NCI-H748 (cell line): Measurements from ENCODE around the gene S100A5.

ENCODE experiments used
- DNase-seq: peaks from one replicate; lab custom pipeline; 2025; ENCODE audit not compliant: unreplicated experiment; lab: John Stamatoyannopoulos, UW

Gene S100A5

DNA sequence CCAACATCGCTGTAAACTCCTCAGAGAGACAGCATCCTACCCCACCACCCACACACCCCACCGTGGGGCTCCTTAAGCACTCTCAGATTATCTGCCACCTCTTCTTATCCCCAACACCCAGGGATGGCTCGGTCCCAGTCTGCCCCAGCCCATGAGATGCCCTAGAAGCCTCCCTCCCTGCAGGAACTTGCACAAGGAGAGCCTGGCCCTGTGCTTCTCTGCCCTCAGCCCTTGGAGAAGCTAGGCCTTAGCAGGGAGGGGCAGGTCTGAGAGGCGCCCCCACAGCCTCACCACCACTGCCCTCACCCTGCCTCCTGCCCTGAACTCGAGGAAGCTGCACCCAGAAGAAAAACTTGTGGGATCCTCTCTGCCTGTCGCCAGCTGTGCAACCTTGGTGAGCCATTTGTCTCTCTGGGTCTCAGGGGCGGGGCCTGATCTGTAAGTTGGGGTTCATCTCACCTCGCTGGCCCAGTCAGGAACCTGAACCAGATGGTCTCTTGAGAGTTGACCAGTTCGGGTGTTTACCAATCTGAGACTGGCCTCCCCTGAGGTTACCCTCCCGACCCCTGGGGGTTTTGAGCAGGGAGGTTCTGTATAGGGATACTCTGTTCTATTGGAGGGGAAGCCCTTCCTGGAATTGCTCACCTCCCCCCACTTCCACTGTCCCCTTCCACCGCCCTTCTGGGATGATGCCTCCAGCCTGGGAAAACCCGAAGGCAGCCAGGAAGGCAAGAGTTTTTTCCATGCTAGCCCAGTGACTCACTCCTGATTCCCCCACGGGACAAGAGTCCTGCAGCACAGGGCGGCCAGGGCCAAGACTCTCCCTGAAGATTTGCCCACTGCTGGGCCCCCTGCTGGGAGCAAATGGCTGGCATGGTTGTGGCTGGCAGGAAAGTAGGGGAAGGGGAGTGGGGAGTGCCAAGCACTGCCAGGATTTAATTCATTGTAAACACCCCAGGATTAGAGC, 8.3 kb upstream of the S100A5 start, which contains the start of gene S100A3:
S100A3 (minus strand) TSS at position 537 of the 967 bp plus-strand sequence. CDS start 773 bp downstream, outside the sequence.
- DNase-seq = no peak

DNA sequence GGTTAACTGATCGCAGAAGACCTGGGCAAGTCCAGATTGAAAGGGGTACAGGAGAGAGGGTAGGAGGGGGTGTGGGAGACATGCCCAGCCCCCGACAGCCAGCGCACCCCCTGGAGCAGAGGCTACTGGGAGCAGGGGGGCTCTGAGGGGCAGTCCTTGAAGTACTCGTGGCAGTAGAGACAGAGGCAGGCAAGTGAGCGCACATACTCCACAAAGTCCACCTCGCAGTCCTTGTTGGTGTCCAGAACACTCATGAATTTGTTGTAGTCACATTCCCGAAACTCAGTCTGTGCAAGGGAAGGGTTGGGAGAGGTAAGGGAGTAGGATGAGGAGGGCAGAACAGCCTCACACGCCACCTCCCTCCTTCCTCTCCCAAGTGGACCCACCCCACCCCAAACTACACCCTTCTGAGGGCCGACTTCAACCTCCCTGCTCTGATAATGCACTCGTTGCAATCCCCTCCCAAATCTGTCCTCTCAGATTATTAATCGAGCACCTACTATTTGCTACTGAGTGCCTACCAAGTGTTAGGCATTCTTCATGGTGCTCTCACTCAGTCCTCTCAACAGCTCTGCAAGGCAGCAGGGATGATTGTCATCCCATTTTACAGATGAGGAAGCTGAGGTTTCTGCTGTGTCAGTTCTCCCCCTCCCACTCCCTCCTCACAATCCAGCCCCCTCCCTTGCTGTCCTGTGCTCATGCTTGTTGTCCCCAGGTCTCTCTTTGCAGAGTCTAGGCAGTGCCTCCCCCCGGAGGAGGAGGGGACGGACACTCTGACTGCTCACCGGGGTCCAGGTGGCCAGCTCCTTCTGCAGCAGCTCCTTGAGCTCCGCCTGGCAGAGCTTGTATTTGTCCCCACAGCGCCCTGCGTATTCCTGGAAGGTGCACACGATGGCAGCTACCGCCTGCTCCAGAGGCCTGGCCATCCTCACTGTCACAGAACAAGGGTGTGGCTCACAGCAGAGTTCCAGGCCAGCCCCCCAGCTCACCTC, 7.1 kb upstream of the S100A5 start:
- DNase-seq = no peak

DNA sequence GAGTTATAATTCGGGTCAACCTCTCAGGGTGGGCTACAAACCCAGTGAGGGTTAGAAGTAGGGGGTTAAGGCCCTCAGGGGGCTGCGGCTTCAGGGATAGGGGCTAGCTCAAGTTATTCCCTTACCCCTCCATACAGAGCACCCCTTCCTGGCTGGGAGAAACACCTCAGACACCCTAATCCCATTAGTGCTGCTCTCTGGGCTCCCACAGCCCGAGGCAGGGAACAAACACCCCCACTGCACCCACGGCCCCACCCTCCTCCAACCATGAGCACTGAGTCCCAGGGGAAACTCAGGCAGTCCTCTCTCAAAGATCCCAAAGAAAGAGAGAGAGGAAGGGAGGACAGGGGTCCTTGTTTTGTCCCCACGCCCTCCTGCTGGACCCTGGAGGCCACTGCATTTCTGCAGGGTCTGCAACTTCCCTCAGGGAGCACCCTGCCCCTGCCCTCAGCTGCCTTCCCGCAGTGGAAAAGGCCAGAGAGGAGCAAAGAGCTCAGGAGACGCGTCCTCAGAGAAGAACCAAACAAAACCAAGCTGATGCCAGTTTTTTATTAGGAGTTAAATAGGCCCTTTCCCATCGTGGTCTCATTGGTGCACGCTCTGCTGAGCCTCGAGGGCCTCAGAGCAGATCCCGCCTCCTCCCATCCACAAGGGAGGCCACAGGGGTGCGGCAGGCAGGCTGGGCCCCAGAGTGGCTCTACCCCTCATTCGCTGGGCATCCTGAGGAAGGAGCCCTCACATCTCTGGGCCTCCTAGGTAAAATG, 6.2 kb upstream of the S100A5 start:
- no peak for DNase-seq

DNA sequence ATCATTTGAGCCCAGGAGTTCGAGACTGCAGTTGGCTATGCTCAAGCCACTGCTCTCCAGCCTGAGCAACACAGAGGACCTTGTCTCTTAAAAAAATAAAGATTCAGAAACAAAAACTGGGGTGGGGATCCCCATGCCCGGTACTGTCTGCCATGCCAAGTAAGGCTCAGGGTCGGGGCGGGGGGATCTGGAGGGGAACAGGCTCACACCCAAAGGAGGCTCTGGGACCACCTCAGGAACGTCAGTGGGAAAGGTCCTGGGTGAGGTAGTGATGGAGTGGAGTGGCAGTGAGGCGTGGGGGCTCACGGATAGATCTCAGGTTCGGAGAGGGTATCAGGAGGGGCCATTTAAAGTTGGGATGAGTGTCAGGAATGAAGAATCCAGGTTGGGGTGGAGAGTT, 5.6 kb upstream of the S100A5 start:
- DNase-seq = no peak

DNA sequence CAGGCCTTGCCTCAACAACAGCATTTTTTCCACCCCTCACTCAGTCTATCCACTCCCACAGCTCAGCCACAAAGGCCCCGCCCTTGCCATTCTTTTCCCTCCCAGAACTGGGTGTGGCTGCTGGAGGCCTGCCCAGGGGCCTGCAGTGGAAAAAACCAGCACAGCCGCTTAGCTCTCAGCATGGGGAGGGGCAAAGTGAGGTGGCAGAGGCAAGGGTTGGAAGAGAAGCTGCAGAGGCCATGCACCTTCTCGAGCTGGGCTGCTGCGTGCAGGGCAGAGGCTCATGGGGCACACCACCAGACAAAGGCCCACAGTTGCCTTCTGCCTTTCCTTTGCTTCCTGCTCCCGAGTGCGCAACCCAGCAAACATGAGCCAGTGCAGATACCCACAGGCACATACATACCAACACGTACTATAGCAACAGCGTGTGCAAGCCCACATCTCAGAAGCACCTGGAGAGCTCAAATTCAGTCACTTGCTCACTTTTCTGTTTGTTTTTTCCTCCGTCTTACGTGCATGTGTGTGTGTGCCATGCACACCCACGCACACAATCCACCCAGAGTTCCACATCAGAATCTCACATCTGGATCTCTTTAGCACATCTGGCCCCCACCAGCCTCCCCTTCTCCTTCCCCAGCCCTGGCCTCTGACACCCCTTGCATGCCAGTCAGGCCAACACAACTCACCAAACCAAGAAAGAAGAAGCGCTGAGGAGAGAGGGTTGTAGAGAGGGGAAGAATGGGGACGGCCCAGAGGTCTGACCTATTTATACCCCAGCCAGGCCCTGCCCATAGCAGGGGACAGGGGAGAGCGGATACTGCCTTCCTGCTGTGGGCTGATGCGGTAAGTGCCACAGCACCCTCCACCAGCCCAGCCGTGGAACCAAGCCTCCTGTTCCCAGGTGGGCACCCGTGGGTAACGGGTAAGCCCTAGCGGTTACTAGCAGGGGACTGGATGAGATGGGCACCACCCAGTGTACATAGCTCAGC, 4.6 kb upstream of the S100A5 start, which contains the start of gene S100A4:
S100A4 (minus strand) TSS at position 740 of the 989 bp plus-strand sequence. CDS start 1,012 bp downstream, outside the sequence.
- peak; percentile 94 for DNase-seq

DNA sequence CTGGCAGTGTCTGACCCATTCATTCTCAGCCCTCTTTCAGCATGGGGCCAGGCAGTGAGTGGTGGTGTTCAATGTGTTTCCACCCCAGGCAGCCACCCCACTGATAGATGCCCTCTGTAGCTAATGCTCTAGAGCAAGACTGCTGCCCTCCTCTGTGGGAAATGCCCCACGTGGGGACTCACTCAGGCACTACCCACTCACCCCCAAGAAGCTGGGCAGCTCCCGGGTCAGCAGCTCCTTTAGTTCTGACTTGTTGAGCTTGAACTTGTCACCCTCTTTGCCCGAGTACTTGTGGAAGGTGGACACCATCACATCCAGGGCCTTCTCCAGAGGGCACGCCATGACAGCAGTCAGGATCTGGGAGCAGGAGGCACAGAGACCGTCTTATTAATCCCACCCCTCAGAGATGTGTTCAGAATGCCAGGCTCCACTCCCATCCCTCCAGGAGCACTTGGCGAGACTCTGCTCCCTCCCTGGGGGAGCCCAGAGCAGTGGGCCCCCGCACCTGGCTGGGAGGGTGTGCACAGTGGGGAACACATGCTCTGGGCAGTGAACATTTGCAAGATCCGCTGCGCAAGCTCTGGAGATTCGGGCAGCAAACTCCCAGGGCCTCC, 3.8 kb upstream of the S100A5 start:
- DNase-seq = no peak

DNA sequence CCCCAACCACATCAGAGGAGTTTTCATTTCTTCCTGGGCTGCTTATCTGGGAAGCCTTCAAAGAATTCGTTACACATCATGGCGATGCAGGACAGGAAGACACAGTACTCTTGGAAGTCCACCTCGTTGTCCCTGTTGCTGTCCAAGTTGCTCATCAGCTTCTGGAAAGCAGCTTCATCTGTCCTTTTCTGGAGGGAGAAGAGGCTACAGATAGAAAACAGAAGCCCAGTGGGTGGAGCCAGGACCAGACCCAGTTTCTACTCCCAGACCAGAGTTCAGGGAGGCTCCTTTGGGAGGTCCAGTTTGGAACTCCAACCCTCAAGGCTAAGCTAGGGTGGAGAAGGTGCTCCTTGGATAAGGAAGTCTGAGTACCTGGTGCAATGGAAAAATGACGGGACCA, 3.0 kb upstream of the S100A5 start:
- DNase-seq = no peak

DNA sequence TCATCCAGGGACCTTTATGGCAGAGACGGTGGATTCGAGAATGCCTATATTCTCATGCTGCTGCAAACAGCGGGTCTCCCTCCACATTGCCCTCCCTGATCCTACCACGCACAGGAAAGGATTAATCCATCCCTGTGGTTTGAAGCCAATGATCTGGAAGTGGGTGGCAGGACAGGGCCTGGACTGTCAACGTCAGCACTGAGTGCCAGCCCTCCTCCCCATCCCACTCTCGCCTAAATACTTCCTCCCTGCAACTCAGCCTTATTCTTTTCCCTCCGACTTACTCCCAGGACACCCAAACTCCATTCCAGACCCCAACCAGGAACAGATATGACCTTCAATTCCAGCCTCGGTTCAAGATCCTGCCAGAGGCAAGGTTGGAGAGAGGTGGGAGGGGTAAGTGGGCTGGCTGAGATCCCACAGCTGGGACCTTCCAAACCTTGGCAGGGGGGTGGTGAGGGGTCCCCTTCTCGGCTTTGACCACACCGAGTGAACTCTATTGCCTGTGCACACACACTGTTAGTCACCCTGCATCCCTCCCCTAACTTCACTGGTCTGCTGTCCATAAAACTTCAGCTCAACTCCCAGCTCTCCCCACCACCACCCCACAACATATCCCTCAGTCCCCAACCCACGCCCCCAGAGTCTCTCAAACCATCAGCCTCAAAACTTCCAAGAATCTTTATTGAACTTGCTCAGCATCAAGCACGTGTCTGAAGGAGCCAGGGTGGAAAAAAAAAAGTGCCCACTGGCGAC, 2.4 kb upstream of the S100A5 start:
- no peak for DNase-seq

DNA sequence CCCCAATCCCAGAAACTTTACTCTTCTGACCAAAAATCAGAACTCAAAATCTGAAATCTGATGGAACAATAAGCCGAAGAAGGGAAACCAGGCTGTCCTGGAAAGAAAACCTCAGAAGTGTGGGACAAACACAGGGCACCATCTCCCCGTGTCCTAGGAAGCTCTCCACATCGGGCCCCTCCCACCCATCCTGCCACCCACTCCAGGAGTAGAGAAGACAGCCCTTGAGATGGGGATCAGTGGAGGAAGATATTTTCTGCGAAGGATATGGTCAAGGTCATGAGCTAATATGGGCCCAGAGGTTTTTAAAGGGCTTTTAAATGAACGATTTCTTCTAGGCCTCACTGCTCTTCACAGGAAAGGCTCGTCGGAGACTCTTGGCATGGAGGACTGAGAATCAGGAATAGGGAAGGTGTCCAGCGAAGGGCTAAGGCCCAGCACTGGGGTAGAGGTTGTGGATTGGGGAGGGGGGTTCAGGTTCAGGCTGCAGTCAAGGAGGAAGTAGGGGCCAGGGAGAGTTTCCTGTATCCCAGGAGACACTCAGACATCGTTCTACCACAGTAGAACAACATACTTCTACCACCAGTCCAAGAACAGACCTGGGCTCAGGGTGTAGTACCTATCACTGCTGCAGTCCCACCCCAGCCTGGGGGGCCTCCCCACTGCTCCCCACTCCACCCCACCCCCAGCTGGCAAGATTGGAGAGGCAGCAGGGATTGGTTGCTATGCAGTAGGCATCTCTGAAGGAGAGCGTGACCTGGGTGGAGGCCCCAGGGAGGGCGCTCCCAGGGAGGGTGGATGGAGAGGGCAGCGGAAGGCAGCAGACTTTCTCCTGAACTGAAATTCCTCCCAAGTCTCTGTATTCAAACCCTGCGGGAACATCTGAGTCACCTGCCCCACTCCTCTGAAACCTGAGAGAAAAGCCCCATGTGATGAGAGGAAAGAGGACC, 1.2 kb upstream of the S100A5 start:
- no peak for DNase-seq

DNA sequence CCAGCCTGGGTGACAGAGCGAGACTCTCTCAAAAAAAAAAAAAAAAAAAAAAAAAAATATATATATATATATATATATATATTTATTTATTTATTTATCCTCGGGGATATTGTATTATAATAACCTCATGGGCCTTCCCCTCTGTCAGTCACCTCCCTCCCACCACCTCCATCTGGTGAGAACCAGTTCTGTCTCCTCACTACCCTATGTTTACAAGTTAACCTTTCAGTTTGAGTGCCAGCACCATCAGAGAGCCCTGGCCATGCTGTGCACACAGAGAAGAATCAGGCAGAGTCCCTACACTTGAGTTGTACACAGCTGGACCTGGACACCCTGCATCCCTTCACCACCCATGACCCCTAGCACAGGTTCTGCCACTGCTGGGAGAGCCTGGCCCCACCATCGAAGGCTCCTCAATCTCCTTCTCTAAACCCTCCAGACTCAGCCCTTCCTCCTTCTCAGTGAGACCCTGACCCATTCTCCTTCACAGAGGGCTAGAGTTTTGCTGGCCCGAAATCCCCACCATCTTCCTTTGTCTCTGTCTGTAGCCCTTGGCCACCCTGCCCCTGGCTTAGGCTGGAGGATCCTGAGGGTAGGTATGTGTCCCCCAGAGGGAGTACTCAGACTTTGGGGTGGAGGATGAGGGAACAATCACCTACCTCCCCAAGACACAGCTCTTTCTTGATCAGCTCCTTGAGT, 1.2 kb downstream of the S100A5 start:
- no peak for DNase-seq

DNA sequence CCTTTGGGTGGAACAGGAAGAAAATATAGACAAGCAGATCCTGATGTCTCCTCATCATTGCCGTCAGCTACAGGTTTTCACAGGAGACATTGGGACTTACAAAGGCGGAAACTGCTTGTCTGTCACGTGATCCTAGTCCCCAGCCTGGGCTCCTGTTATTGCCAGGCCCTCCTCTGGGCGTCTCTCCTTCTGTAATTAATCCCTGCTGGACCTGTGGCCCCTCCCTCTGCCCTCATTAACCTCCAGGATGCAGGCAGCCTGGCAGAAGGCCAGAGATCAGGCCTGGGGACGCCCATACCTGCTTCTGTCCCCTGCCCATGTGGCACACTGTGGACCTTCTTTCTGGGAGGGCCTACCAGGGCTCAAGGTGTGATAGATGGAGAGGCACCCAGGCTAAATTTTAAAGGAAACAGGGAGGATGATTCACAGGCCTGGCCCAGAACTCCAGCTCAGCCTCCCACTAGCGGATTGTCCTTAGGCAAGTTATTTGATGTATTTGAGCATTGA, 2.4 kb downstream of the S100A5 start:
- peak; percentile 90 for DNase-seq

DNA sequence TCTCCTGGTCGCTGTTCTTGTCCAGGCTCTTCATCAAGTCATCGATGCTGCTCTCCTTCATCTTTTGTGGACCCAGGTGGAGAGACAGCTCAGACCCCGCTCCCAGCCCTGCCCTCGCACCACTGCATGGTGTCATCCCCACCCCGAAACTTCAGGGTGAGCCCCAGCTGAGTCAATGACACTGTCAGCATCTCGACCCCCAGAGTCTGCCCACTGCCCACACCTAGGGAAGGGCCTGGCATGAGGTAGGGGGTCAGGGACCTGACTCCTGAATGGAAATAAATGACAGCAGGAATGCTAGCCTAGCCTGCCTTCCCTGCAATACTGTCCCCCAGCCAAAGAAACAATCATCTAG, 3.4 kb downstream of the S100A5 start:
- DNase-seq = no peak

DNA sequence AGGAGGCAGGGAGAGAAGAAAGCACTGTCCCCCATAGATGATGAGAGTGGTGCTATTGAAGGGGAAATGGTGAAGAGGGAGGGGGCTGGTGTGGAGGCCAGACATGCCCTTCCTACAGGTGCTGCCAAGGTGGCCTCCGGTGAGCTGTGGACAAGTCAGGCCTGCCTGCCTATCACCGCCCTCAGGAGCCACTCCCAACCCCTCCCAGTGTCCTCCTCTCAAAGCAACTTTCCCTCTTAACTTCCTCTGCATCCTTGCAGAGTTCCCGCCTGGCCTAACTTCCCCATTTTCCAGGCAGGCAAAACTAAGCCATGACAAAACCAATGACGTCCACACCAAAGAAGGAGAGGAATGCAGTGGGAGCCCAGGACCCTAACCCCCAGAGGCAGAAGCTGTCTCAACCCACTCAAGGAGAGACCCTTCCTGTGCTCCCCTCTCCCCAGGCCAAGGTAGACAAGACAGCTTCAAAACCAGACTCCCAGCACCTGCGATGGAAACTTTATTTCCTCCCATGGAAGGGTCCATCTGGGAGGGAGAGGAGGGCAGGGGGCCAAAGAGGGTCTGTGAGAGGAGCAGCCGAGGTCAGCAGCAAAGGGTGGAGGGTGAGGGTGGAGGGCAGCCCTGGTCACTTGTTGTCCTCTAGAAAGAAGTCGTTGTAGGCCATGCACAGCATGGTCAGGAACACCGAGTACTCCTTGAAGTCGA, 3.9 kb downstream of the S100A5 start:
- DNase-seq = no peak

DNA sequence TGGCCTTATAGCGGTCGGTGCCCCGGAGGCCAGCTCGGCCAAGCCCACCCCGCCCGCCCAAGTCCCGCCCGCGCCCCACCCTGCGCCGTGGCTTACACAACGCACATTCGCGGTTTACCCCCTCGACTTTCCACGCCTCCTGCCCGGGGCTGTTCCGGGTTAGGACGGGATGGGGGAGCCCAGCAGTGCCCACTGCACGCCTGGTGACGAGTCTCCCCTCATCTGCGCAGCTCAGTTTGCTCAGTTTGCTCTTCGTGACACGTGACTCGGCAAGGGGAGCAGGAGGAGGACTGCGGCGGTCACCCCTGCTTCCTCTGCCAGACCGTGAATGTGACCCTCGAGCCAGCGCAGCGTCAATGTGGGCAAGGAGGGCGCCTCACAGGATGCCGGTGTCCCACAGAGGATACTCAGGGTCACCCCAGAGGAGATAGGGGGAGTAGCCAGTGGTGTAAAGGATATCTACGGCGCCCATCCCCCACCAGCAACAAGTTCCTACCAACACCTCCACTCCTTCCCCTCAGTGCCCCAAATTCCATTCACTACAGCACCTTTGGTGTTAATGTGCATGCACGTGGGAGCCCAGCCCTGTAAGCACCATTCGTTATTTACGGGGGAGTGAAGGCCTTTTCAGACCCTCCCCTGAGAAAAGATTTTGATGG, 4.6 kb downstream of the S100A5 start:
- peak; percentile 85 for DNase-seq
